ENCODE results near the gene TMPRSS4.

Gene TMPRSS4

DNA sequence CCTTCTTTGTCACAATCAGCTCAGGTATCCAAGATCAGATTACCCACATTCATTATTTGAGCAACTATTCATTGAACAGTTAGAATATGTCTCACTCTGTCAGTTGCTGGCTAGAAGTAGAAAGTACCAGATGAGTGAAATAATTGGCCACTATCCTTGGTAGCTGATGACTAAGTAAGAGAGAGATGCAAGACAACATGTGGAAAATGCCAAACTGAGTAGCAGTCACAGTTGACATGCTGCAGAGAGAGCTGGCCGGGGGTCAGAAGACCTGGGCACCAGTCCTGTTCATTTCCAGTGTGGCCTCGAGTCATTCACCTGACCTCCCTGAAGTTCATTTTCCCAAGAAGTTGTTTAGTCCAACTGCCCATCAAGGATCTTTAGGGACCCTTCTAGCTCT lies 32.4 kb downstream of the TMPRSS4 start:
- Histone ChIP-seq H3K4me3 (ENCODE audit: low read length) (no peak overlapping the region), H3K36me3 (ENCODE audit: insufficient read depth, low read length) (no peaks in the 10 kb centered on the region), H3K27me3 (ENCODE audit: insufficient read depth, low read length) (peaks cover 9% of the 10 kb centered on the region), H2AFZ (ENCODE audit: low read depth, low read length) (no peak overlapping the region), H3K4me1 (ENCODE audit: insufficient read depth, low read length) (no peaks in the 10 kb centered on the region), H3K9me3 (ENCODE audit: low read length) (no peaks in the 10 kb centered on the region)

DNA sequence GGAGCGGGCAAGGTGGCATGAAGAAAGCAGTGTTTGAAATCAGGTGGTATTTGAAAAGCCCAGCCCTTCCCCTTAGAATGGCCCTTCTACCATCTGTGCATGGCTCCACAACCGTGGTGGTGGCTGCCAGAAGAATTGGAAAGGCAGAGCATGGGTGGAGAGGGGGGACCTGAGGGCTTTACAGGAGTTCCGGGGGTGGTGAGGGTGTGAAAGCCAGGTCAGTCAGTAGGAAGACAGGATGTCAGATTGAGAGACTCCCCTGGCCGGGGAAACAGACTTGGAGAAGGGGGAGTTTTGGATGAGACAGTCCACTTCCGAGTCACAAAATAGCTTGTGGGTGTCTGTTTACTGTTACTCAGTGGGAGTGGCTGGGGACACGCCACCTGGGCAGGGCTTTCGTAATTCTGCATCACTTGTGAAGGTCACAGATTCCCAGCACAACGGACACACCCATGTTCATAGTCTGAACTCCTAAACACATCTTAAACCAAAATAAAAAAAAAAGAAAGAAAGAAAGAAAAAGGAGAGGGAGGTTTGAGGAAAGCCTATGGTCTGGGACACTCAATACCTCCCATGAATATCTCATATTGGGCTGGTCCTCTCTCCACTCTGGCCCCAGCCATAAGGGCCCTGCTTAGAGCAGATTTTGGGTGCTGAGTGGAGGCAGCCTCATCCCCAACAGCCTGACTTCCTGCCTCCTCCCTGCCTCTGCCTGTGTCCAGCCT lies 34.3 kb downstream of the TMPRSS4 start:
- Histone ChIP-seq H3K27me3 (ENCODE audit: insufficient read depth, low read length) (peaks cover 9% of the 10 kb centered on the region), H3K4me1 (ENCODE audit: insufficient read depth, low read length) (no peaks in the 10 kb centered on the region), H3K36me3 (ENCODE audit: insufficient read depth, low read length) (no peaks in the 10 kb centered on the region), H2AFZ (ENCODE audit: low read depth, low read length) (no peak overlapping the region), H3K4me3 (ENCODE audit: low read length) (no peak overlapping the region), H3K9me3 (ENCODE audit: low read length) (no peaks in the 10 kb centered on the region)

DNA sequence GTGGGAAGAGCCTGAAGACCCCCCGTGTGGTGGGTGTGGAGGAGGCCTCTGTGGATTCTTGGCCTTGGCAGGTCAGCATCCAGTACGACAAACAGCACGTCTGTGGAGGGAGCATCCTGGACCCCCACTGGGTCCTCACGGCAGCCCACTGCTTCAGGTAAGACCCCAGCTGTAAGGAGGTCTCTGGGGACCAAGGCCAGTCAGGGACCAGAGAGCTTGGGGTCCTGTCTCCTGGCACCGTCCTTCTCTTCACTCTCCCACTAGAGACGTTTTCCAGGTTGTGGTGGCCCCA lies 34.8 kb downstream of the TMPRSS4 start:
- Histone ChIP-seq H3K4me1 (ENCODE audit: insufficient read depth, low read length) (no peaks in the 10 kb centered on the region), H3K4me3 (ENCODE audit: low read length) (no peak overlapping the region), H3K27me3 (ENCODE audit: insufficient read depth, low read length) (peaks cover 9% of the 10 kb centered on the region), H3K9me3 (ENCODE audit: low read length) (no peaks in the 10 kb centered on the region), H3K36me3 (ENCODE audit: insufficient read depth, low read length) (no peaks in the 10 kb centered on the region), H2AFZ (ENCODE audit: low read depth, low read length) (no peak overlapping the region)

DNA sequence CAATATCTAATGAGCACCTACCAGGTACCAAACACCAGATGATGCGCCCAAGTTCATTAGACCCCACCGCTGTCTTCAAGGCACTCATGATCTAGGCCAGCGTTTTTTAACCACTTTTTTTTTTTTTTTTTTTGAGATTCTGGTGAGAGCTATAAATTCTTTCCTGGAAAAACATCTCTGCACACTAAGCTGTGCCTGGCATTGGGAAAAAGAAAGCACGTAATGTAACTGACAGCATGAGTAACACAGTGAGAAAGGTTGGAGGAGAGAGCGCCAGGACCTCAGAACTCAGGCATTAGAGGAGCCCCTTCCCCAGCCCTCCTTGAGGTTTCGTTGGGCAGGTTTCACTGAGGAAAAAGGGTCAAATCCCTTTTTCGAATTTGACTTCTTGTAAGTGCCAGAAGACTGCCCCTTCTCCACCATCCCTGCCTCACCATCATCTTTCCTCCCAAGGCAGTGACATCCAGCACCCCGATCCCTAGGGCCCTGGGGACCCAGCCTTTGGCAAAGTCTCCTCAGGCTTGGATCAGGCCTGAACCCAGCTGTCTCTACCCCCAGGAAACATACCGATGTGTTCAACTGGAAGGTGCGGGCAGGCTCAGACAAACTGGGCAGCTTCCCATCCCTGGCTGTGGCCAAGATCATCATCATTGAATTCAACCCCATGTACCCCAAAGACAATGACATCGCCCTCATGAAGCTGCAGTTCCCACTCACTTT lies 36.0 kb downstream of the TMPRSS4 start:
- no peak overlapping the region for H3K4me3 ChIP-seq (ENCODE audit: low read length)
- no peaks in the 10 kb centered on the region for H3K4me1 ChIP-seq (ENCODE audit: insufficient read depth, low read length)
- no peaks in the 10 kb centered on the region for H3K9me3 ChIP-seq (ENCODE audit: low read length)
- H3K36me3 ChIP-seq (ENCODE audit: insufficient read depth, low read length): no peaks in the 10 kb centered on the region
- H2AFZ ChIP-seq (ENCODE audit: low read depth, low read length): no peak overlapping the region
- peaks cover 5% of the 10 kb centered on the region for H3K27me3 ChIP-seq (ENCODE audit: insufficient read depth, low read length)

DNA sequence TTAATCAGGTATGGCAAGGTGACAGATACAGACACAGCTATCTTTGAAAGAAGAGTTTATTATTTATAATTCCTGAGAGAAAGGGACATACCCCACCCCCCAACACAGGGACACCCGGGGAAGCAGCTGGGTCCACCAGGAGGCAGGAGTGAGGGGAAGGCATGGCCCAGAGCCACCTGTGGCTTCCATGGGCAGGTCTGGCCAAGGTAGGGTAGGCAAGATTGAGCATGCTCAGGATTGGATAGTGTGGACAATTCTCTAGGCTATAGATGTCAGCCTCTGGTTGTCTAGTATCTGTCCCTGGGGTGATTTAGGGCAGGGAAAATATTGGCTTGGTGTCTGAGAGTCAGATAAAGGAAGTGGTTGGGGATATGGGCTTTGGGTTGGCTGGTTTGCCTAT lies 37.4 kb downstream of the TMPRSS4 start:
- Histone ChIP-seq H3K36me3 (ENCODE audit: insufficient read depth, low read length) (no peaks in the 10 kb centered on the region), H3K4me1 (ENCODE audit: insufficient read depth, low read length) (no peaks in the 10 kb centered on the region), H3K4me3 (ENCODE audit: low read length) (no peak overlapping the region), H3K27me3 (ENCODE audit: insufficient read depth, low read length) (peaks cover 6% of the 10 kb centered on the region), H2AFZ (ENCODE audit: low read depth, low read length) (no peak overlapping the region), H3K9me3 (ENCODE audit: low read length) (no peaks in the 10 kb centered on the region)

DNA sequence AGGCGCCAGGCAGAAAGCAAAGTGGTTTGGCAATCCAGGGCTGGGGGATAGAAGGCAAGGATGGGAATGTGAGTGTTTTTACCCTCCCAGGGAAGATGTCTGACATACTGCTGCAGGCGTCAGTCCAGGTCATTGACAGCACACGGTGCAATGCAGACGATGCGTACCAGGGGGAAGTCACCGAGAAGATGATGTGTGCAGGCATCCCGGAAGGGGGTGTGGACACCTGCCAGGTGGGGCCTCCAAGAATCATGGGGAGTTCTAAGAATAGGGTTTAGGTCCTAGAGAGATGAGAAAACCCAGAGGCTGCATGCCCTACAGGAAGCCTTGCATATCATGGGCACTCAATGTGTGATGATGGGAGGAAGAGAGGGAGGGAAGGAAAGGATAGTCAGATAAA lies 38.2 kb downstream of the TMPRSS4 start:
- Histone ChIP-seq H3K27me3 (ENCODE audit: insufficient read depth, low read length) (peaks cover 3% of the 10 kb centered on the region), H2AFZ (ENCODE audit: low read depth, low read length) (no peak overlapping the region), H3K4me3 (ENCODE audit: low read length) (no peak overlapping the region), H3K9me3 (ENCODE audit: low read length) (no peaks in the 10 kb centered on the region), H3K4me1 (ENCODE audit: insufficient read depth, low read length) (no peaks in the 10 kb centered on the region), H3K36me3 (ENCODE audit: insufficient read depth, low read length) (no peaks in the 10 kb centered on the region)

DNA sequence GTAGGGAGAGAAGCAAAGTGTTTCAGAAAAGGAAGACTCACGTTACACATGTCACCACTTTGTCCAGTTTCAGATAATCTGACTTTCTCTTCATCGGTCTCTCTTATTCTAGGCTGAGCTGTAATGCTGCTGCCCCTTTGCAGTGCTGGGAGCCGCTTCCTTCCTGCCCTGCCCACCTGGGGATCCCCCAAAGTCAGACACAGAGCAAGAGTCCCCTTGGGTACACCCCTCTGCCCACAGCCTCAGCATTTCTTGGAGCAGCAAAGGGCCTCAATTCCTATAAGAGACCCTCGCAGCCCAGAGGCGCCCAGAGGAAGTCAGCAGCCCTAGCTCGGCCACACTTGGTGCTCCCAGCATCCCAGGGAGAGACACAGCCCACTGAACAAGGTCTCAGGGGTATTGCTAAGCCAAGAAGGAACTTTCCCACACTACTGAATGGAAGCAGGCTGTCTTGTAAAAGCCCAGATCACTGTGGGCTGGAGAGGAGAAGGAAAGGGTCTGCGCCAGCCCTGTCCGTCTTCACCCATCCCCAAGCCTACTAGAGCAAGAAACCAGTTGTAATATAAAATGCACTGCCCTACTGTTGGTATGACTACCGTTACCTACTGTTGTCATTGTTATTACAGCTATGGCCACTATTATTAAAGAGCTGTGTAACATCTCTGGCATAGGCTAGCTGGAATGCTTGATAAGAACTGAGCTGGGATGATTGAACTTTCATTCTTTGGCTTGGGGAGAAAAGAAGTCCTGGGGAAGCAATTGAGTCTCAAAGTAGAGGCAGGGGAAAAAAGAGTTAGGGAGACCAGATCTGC lies 41.1 kb downstream of the TMPRSS4 start:
- H3K27me3 ChIP-seq (ENCODE audit: insufficient read depth, low read length): peaks cover 9% of the 10 kb centered on the region
- no peak overlapping the region for H2AFZ ChIP-seq (ENCODE audit: low read depth, low read length)
- no peak overlapping the region for H3K4me3 ChIP-seq (ENCODE audit: low read length)
- no peaks in the 10 kb centered on the region for H3K4me1 ChIP-seq (ENCODE audit: insufficient read depth, low read length)
- no peaks in the 10 kb centered on the region for H3K9me3 ChIP-seq (ENCODE audit: low read length)
- H3K36me3 ChIP-seq (ENCODE audit: insufficient read depth, low read length): no peaks in the 10 kb centered on the region

DNA sequence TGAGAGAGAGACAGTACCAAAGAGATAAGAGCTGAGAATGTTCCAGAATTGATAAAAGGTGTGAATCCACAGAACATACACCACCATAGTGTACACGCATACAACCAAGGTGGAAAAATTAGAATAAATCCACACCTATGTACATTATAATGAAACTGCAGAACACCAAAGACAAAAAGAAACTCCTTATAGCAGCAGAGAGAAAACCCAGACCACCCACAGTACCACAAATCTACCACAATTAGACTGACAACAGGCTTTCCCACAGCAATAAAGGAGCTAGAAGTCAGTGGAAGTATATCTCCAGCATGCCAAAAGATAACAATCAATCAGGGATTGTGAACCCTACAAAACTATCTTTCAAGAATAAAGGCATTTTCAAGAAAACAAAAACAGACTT lies 43.9 kb downstream of the TMPRSS4 start:
- H3K27me3 ChIP-seq (ENCODE audit: insufficient read depth, low read length): peaks cover 11% of the 10 kb centered on the region
- no peak overlapping the region for H3K4me3 ChIP-seq (ENCODE audit: low read length)
- no peaks in the 10 kb centered on the region for H3K4me1 ChIP-seq (ENCODE audit: insufficient read depth, low read length)
- no peaks in the 10 kb centered on the region for H3K9me3 ChIP-seq (ENCODE audit: low read length)
- no peaks in the 10 kb centered on the region for H3K36me3 ChIP-seq (ENCODE audit: insufficient read depth, low read length)
- H2AFZ ChIP-seq (ENCODE audit: low read depth, low read length): no peak overlapping the region

DNA sequence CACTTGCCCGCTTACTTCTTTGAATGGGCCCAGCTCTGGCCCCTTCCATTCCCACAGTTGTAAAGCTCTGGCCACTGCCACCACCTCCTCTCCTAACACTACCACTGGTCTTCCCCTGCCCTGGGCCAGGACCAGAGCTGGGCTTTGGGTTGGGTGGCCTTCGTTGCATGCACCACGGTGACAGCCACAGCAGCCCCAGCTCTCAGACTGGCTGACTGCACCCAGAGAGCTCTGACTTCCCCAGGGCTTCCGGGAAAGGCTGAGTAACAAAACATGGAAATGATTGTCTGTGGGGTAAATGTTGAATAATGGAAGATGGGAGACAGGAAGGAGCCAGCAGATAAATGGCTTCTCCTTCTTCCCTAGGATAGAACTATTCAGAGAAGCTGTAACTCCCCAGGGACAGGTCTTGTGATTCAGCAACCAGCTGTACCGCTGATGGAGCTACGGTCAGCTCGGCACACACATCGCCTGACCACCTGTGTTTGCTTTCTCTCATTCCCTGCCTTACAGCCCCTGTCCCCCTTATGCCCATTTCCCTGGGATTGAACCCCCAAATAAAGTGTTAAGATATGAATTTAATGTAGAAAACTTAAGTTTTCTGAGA lies 48.2 kb downstream of the TMPRSS4 start:
- no peaks in the 10 kb centered on the region for H3K4me1 ChIP-seq (ENCODE audit: insufficient read depth, low read length)

DNA sequence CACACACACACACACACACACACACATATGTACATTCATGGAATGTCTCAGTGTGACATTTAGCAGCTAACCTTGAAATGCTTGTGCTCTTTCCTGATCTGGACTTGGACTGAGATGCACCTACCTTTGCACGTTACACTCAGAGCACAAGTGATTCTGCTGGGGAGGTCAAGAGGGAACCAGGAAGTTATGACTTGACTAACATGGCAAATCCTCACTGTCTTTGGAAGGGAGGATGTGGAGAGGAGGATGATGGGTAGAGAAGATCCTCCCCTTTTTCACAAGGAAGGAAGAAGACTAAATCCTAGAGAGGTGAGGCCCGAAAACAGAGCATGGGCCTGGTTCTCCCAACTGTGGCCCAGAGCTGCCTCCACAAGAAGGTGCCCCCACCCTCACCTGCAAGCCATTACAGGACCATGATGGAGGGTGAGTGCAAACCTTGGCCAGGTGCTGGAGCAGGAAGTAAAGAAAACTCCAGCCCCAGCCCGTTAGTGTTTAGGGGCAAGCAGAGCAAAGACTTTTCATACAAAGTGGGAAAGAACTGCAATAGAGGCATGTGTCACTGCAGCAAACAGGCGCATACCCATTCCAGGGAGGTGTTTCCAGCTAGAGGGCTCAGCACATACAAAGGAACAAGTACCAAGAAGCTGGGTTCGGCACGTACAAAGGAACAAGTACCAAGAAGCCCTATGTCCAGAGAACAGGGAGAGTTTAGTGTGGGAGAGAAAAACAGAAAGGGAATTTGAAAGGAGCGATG lies 49.4 kb downstream of the TMPRSS4 start:
- Histone ChIP-seq H3K9me3 (ENCODE audit: low read length) (no peaks in the 10 kb centered on the region), H3K36me3 (ENCODE audit: insufficient read depth, low read length) (no peaks in the 10 kb centered on the region), H3K27me3 (ENCODE audit: insufficient read depth, low read length) (peaks cover 14% of the 10 kb centered on the region), H2AFZ (ENCODE audit: low read depth, low read length) (no peak overlapping the region), H3K4me1 (ENCODE audit: insufficient read depth, low read length) (no peaks in the 10 kb centered on the region), H3K4me3 (ENCODE audit: low read length) (no peak overlapping the region)

More for the DNA sequence above, 48.2 kb downstream of the TMPRSS4 start:
- Histone ChIP-seq H3K9me3 (ENCODE audit: low read length) (no peaks in the 10 kb centered on the region), H2AFZ (ENCODE audit: low read depth, low read length) (no peak overlapping the region), H3K36me3 (ENCODE audit: insufficient read depth, low read length) (no peaks in the 10 kb centered on the region), H3K27me3 (ENCODE audit: insufficient read depth, low read length) (peaks cover 20% of the 10 kb centered on the region), H3K4me3 (ENCODE audit: low read length) (no peak overlapping the region)

DNA sequence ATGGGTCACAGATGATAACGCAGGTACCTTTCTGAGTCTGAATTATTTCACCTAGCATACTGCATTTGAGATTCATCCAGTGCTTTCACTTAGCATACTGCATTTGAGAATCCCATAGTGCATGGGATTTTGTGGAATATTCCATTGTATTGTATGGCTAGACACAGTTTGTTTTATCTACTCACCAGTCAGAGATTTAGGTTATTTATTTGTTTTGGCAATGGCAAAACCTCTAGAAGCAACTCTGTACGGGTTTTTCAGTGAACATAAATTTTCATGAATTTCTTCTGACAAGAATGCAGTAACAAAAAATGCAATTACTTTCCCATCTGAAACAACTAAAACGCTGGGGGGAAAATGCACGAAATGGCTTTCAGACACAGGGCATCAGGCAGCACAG lies 51.4 kb downstream of the TMPRSS4 start:
- Histone ChIP-seq H3K4me3 (ENCODE audit: low read length) (no peak overlapping the region), H3K9me3 (ENCODE audit: low read length) (no peaks in the 10 kb centered on the region), H2AFZ (ENCODE audit: low read depth, low read length) (no peak overlapping the region), H3K36me3 (ENCODE audit: insufficient read depth, low read length) (no peaks in the 10 kb centered on the region), H3K27me3 (ENCODE audit: insufficient read depth, low read length) (peaks cover 12% of the 10 kb centered on the region), H3K4me1 (ENCODE audit: insufficient read depth, low read length) (no peaks in the 10 kb centered on the region)

DNA sequence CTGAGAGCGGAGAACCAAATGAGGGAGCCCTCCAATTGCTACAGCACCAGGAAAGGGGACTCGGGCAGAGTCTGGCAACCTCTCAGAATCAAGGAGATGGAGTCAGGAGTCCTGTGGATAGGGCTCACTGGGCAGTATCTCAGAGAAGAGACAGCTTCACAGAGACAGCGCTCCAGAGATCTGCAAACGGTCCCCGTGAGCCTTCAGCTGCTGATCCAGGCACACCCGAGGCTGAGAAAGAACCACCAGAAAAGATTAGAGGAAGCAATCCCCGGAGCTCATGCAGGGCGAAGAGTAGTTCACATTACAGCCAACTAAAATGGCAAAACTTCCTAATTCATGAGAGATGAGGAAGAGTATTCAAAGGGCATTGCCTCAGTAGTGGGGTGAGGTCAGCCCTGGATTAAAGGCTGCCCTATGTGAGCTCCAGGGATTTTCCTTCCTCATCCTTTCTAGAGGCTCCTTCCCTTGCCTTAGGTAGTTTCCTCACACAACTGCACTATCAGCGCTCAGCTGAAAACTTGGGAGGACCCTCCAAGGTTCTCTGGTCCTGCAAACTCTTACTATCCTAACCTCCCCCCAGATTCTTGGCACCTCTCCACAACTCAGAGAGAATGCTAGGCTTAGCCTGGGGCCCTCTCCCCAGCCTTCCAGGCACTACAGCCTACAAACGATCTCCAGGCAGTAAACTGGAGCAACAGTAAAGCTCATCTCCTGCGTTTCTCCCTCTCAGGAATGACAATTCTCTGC lies 52.0 kb downstream of the TMPRSS4 start:
- no peak overlapping the region for H2AFZ ChIP-seq (ENCODE audit: low read depth, low read length)
- no peaks in the 10 kb centered on the region for H3K4me1 ChIP-seq (ENCODE audit: insufficient read depth, low read length)
- H3K9me3 ChIP-seq (ENCODE audit: low read length): no peaks in the 10 kb centered on the region
- no peaks in the 10 kb centered on the region for H3K36me3 ChIP-seq (ENCODE audit: insufficient read depth, low read length)
- no peak overlapping the region for H3K4me3 ChIP-seq (ENCODE audit: low read length)
- peaks cover 12% of the 10 kb centered on the region for H3K27me3 ChIP-seq (ENCODE audit: insufficient read depth, low read length)
